Muscle layer of duodenum (tissue), 2 donors: Measurements from ENCODE around the gene POLR2B.
A peak's percentile ranks its signal among the peaks of the same experiment; 100 is the strongest.
"Not testable (repeated sequence)": the region's sequence is repeated elsewhere in the genome, so short reads cannot be mapped to it uniquely, and the experiment has no call there.

Source experiments
- H3K27ac ChIP-seq: one replicate; pipeline ENCODE4 v1.7.0; 2013; ENCODE audit warnings: mild to moderate bottlenecking, low read length
- H3K27me3 ChIP-seq: one replicate; pipeline ENCODE4 v1.7.0; 2013; ENCODE audit warnings: low read depth, mild to moderate bottlenecking, control low read depth, low read length
- H3K36me3 ChIP-seq, 2 donors: one replicate each; pipeline ENCODE4 v1.7.0; 2013; ENCODE audit warnings: low read length in 2 of 2, control low read depth in 1 of 2, mild to moderate bottlenecking in 1 of 2; ENCODE audit not compliant: insufficient read depth in 2 of 2, control insufficient read depth in 1 of 2
- H3K4me1 ChIP-seq, 2 donors: one replicate each; pipeline ENCODE4 v1.7.0; 2013; ENCODE audit warnings: low read length in 2 of 2, mild to moderate bottlenecking in 2 of 2, control low read depth in 1 of 2, moderate library complexity in 1 of 2; ENCODE audit not compliant: insufficient read depth in 2 of 2, control insufficient read depth in 1 of 2
- H3K4me3 ChIP-seq, 2 donors: one replicate each; pipeline ENCODE4 v1.7.0; 2013; ENCODE audit warnings: low read length in 2 of 2, low read depth in 1 of 2, mild to moderate bottlenecking in 1 of 2
- H3K9me3 ChIP-seq, 2 donors: one replicate each; pipeline ENCODE4 v1.7.0; 2013; ENCODE audit warnings: low read length in 2 of 2, control low read depth in 1 of 2, mild to moderate bottlenecking in 1 of 2; ENCODE audit not compliant: control insufficient read depth in 1 of 2
- donor health status: healthy.

Gene POLR2B

GRCh38 chr4:56978750-56979303, at the start of gene POLR2B:
Gene POLR2B, plus strand, starts transcription at chr4:56978896. Its CDS starts 90 bp downstream, at chr4:56978986.
- H3K27ac ChIP-seq: peak within 1 kb of the TSS; percentile 93
- no peaks in the 10 kb centered on the region for H3K27me3 ChIP-seq
- H3K9me3 ChIP-seq: no peaks in the 10 kb centered on the region
- peak within 1 kb of the TSS; percentile 94 to 99 for H3K4me3 ChIP-seq
- H3K36me3 ChIP-seq: peaks cover under 1 to 5% of the 10 kb centered on the region in 2 donors
- H3K4me1 ChIP-seq: peaks cover 13 to 45% of the 10 kb centered on the region in 2 donors

- no peaks in the 10 kb centered on the region for H3K9me3 ChIP-seq
- H3K4me1 ChIP-seq: no peaks in the 10 kb centered on the region
- H3K27me3 ChIP-seq: no peaks in the 10 kb centered on the region
- H3K36me3 ChIP-seq: peaks cover 23 to 29% of the 10 kb centered on the region in 2 donors
- no peak overlapping the region for H3K27ac ChIP-seq
- no peak overlapping the region for H3K4me3 ChIP-seq
These were observed 48.1 kb upstream of the POLR2B start for GRCh38 chr4:56930638-56931037.

DNA sequence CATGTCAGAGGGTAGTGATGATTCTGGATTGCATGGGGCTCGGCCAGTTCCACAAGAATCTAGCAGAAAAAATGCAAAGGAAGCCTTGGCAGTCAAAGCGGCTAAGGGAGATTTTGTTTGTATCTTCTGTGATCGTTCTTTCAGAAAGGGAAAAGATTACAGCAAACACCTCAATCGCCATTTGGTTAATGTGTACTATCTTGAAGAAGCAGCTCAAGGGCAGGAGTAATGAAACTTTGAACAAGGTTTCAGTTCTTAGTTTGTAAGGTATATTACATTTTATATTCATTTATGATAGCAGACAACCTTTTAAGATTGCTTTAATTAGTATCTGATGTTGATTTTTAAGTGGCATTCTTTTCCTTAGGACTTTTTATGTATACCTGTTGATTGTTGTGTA, 46.8 kb upstream of the POLR2B start:
- no peaks in the 10 kb centered on the region for H3K27me3 ChIP-seq
- no peaks in the 10 kb centered on the region for H3K4me1 ChIP-seq
- peaks cover 27 to 29% of the 10 kb centered on the region in 2 donors for H3K36me3 ChIP-seq
- no peak overlapping the region for H3K27ac ChIP-seq
- H3K4me3 ChIP-seq: no peak overlapping the region
- H3K9me3 ChIP-seq: no peaks in the 10 kb centered on the region

- Histone ChIP-seq H3K9me3 (no peaks in the 10 kb centered on the region), H3K27me3 (no peaks in the 10 kb centered on the region), H3K36me3 (peaks cover 0 to 22% of the 10 kb centered on the region in 2 donors), H3K27ac (no peak overlapping the region), H3K4me3 (no peak overlapping the region), H3K4me1 (no peaks in the 10 kb centered on the region)
These were observed 41.4 kb upstream of the POLR2B start for GRCh38 chr4:56937262-56937661.

DNA sequence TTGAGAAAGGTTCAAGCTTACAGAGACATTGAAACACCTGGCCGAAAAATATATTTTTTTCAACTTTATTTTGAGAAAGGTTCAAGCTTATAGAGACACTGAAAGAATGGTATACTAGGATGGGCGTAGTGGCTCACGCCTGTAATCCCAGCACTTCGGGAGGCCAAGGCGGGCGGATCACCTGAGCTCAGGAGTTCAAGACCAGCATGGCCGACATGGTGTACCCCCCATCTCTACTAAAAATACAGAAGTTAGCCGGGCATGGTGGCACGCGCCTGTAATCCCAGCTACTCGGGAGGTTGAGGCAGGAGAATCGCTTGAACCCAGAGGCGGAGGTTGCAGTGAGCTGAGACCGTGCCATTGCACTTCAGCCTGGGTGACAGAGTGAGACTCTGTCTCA, 38.9 kb upstream of the POLR2B start:
- peaks cover 0 to 22% of the 10 kb centered on the region in 2 donors for H3K36me3 ChIP-seq
- H3K4me3 ChIP-seq, H3K27me3 ChIP-seq, H3K4me1 ChIP-seq, H3K27ac ChIP-seq, H3K9me3 ChIP-seq: not testable (repeated sequence)

- H3K27ac ChIP-seq: no peak overlapping the region
- no peak overlapping the region for H3K4me3 ChIP-seq
- H3K4me1 ChIP-seq: no peaks in the 10 kb centered on the region
- H3K36me3 ChIP-seq: peaks cover 0 to 22% of the 10 kb centered on the region in 2 donors
- no peaks in the 10 kb centered on the region for H3K27me3 ChIP-seq
- no peaks in the 10 kb centered on the region for H3K9me3 ChIP-seq
These were observed 38.3 kb upstream of the POLR2B start for GRCh38 chr4:56940403-56940802.

DNA sequence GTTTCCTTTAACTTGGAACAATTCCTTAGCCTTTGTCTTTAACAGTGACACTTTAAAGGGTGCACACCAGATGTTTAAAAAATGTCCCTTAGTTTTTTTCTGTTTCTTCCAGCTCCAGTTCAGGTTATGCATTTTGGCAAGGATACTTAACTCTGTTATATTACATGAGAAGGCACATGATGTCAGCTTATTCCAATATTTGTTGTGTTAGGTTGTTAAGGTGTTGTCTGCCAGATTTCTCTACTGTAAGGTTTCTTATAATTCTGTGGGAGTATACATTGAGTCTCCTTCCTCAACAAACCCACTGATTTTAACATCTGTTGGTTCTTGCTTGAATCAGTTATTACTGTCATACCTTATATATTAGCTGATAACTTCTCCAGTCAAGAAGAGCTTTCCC, 37.7 kb upstream of the POLR2B start:
- no peaks in the 10 kb centered on the region for H3K9me3 ChIP-seq
- H3K4me3 ChIP-seq: no peak overlapping the region
- no peak overlapping the region for H3K27ac ChIP-seq
- no peaks in the 10 kb centered on the region for H3K4me1 ChIP-seq
- peaks cover 0 to 22% of the 10 kb centered on the region in 2 donors for H3K36me3 ChIP-seq
- H3K27me3 ChIP-seq: no peaks in the 10 kb centered on the region

DNA sequence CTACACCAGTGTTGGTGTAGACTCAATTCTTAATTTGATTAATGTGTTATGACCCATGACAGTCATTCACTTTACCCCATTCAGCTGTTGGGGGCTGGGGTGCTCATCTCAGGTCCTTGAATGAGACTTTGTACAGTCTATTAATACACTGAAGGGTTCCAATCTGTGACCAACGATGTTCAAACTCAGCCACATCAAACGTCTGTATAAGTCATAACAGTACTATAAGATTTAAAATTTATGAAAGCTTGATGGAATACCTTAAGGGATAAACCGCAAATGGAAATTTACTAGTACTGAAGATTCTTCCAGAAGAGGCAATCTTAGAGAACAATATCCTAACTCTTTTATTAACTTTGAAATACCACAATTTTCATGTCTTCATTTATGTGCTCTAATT, 37.3 kb upstream of the POLR2B start:
- H3K4me1 ChIP-seq: no peaks in the 10 kb centered on the region
- H3K4me3 ChIP-seq: no peak overlapping the region
- H3K36me3 ChIP-seq: peaks cover 0 to 22% of the 10 kb centered on the region in 2 donors
- H3K27me3 ChIP-seq: no peaks in the 10 kb centered on the region
- H3K27ac ChIP-seq: no peak overlapping the region
- H3K9me3 ChIP-seq: no peaks in the 10 kb centered on the region

DNA sequence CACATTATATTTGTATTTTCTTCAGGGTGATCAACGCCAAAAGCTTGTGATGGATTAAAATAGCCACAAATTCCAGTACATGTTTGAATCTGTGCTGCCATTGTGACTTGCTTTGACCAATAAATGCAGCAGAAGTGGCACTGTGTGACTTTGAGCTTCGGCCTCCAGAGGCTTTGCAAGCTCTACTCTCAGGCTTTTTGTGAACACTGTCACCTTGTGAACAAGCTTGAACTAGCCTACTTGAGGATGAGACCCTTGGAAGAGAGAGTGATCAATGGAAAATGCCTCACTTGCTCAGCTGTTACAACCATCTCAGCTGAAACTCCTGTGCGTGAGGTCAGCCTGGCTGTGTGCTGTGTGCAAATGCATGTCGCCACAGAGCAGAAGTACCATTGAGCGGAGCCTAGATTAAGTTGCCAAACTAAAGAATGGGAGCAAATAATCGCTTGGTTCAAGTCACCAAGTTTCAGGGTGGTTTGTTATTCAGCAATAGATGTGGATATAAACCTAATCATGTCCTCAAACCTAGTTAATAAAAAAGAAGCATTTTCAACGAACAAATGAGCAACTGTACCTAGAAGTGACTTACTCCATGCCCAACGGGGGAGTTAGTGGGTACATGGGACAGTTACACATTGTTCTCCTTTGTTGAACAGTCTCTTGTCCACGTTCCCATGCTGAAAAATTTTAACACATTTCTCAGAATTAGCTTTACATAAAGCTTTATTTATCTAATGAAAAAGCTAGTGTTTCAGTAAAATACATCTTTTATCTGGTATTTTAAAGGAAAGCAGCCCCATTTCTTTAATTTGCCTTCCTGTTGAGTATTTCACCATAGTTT, 24.8 kb upstream of the POLR2B start:
- Histone ChIP-seq H3K27me3 (no peaks in the 10 kb centered on the region), H3K9me3 (no peaks in the 10 kb centered on the region), H3K27ac (no peak overlapping the region), H3K4me1 (peaks cover 0 to 6% of the 10 kb centered on the region in 2 donors), H3K36me3 (no peaks in the 10 kb centered on the region), H3K4me3 (no peak overlapping the region)

- Histone ChIP-seq H3K9me3 (no peaks in the 10 kb centered on the region), H3K27me3 (no peaks in the 10 kb centered on the region), H3K4me1 (peaks cover 0 to 10% of the 10 kb centered on the region in 2 donors), H3K4me3 (no peak overlapping the region), H3K27ac (peak overlapping the region; percentile 22), H3K36me3 (peaks cover 0 to 12% of the 10 kb centered on the region in 2 donors)
These were observed 20.6 kb upstream of the POLR2B start for GRCh38 chr4:56958111-56958517.

DNA sequence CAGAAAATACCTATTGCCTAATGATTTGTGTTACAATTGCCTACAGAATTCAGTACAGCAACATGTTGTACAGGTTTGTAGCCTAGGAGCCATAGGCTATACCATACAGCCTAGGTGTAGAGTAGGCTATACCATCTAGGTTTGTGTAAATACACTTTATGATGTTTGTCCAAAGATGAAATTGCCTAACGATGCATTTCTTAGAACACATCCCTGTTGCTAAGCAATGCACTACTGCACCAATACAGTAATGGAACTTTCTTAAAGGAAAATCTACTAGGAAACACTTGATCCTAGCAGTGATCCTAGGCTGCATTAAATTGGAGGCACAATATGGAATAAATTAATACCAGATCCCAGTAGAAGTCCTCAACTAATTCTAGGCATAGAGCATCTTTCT, 19.6 kb upstream of the POLR2B start:
- no peak overlapping the region for H3K4me3 ChIP-seq
- H3K36me3 ChIP-seq: peaks cover 0 to 19% of the 10 kb centered on the region in 2 donors
- H3K4me1 ChIP-seq: peaks cover 0 to 10% of the 10 kb centered on the region in 2 donors
- H3K27me3 ChIP-seq: no peaks in the 10 kb centered on the region
- H3K9me3 ChIP-seq: no peaks in the 10 kb centered on the region
- no peak overlapping the region for H3K27ac ChIP-seq
